ES-I3 (cell line): Measurements from ENCODE around the gene NEURL4.
"Not testable (repeated sequence)": the region's sequence is repeated elsewhere in the genome, so short reads cannot be mapped to it uniquely, and the experiment has no call there.

Experiments used
- H3K36me3 ChIP-seq: 2 replicates; pipeline ENCODE4 v1.6.1; 2013; ENCODE audit warnings: mild to moderate bottlenecking, low read length, control low read depth, moderate library complexity; ENCODE audit not compliant: insufficient read depth
- H3K4me1 ChIP-seq: 2 replicates; pipeline ENCODE4 v1.6.1; 2013; ENCODE audit warnings: mild to moderate bottlenecking, control low read depth, low read length; ENCODE audit not compliant: insufficient read depth
- H3K9ac ChIP-seq: 2 replicates; pipeline ENCODE4 v1.6.1; 2013; ENCODE audit warnings: low read depth, mild to moderate bottlenecking, low read length, moderate library complexity
- H3K9me3 ChIP-seq: 2 replicates; pipeline ENCODE4 v1.6.1; 2013; ENCODE audit warnings: mild to moderate bottlenecking, low read length, moderate library complexity; ENCODE audit not compliant: control insufficient read depth, insufficient read depth

The NEURL4 gene

GRCh38 chr17:7354262-7354843 lies 25.2 kb upstream of the NEURL4 start:
- H3K9me3 ChIP-seq: no peaks in the 10 kb centered on the region
- H3K4me1 ChIP-seq: peaks cover 3% of the 10 kb centered on the region; the same call in 1 of the 2 replicates
- H3K36me3 ChIP-seq: no peaks in the 10 kb centered on the region
- no peak overlapping the region for H3K9ac ChIP-seq

DNA sequence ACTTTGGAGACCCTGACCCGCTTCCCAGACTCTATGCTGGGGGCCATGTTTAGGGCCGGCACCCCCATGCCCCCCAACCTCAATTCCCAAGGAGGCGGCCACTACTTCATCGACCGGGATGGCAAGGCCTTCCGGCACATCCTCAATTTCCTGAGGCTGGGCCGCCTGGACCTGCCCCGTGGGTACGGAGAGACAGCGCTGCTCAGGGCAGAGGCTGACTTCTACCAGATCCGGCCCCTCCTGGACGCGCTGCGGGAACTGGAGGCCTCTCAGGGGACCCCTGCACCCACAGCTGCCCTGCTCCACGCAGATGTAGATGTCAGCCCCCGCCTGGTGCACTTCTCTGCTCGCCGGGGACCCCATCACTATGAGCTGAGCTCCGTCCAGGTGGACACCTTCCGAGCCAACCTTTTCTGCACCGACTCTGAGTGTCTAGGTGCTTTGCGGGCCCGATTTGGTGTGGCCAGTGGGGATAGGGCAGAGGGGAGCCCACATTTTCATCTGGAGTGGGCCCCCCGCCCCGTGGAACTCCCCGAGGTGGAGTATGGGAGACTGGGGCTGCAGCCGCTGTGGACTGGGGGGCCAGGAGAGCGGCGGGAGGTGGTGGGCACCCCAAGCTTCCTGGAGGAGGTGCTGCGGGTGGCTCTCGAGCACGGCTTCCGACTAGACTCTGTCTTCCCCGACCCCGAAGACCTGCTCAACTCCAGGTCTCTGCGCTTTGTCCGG lies 23.9 kb upstream of the NEURL4 start:
- Histone ChIP-seq H3K4me1 (peaks cover 3% of the 10 kb centered on the region; the same call in 1 of the 2 replicates), H3K36me3 (no peaks in the 10 kb centered on the region), H3K9ac (no peak overlapping the region), H3K9me3 (no peaks in the 10 kb centered on the region)

- Histone ChIP-seq H3K9me3 (no peaks in the 10 kb centered on the region), H3K9ac (peak overlapping the region; percentile 86), H3K4me1 (peaks cover 3% of the 10 kb centered on the region; the same call in 1 of the 2 replicates), H3K36me3 (no peaks in the 10 kb centered on the region)
Observed at GRCh38 chr17:7352503-7352889, 23.4 kb upstream of the NEURL4 start.

DNA sequence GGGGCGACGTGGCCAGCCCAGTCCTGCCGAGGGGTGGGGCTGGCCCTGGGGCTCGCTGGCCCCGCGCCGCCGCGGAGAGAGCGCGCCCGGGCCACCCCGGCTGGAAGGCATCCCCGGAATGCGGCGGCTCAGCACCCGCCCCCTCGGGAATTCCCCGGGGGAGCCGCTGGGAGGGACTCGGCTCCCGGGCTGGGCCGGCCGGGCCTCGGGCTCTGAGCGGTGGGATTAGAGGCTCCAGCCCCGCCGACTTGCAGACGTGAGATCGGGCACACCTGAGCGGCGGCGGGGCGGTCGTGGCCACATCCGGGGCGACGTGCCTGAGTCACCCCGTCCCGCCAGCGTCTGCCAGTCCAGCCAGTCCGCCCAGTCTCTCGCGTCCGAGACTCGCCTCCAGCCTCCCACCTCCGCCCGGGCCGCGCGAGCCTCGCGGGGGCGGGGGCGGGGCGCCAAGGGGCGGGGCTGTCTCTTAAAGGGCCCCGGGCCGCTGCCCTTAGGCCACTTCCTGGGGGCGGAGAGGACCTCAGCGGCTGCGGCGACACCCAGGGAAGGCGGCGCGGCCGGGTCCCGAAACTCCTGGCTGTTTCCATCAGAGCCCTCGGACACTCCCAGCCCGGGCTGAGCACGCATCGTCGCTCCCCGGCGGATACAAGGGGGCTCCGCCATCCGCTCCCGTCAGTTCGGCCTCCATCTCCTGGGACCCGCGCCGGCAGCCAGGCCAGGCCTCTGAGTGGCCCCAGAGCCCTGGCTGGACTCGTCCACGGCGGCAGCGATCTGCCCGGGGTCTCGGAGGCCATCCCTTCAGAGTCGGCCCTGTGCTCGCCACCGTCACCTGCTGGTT lies 22.7 kb upstream of the NEURL4 start, which contains the start of gene KCTD11:
Gene KCTD11 (plus strand): TSS at position 498 of the 838 bp plus-strand sequence.
- H3K9me3 ChIP-seq: no peaks in the 10 kb centered on the region
- no peaks in the 10 kb centered on the region for H3K36me3 ChIP-seq
- peaks cover 3% of the 10 kb centered on the region; the same call in 1 of the 2 replicates for H3K4me1 ChIP-seq
- peak within 1 kb of the TSS; percentile 86 for H3K9ac ChIP-seq

GRCh38 chr17:7348478-7349242 lies 19.5 kb upstream of the NEURL4 start:
- H3K9ac ChIP-seq: no peak overlapping the region
- H3K9me3 ChIP-seq: no peaks in the 10 kb centered on the region
- peaks cover 3% of the 10 kb centered on the region; the same call in 1 of the 2 replicates for H3K4me1 ChIP-seq
- no peaks in the 10 kb centered on the region for H3K36me3 ChIP-seq

GRCh38 chr17:7347630-7348477 lies 18.7 kb upstream of the NEURL4 start:
- Histone ChIP-seq H3K4me1 (peaks cover 3% of the 10 kb centered on the region; the same call in 1 of the 2 replicates), H3K9ac (no peak overlapping the region), H3K9me3 (no peaks in the 10 kb centered on the region), H3K36me3 (no peaks in the 10 kb centered on the region)

DNA sequence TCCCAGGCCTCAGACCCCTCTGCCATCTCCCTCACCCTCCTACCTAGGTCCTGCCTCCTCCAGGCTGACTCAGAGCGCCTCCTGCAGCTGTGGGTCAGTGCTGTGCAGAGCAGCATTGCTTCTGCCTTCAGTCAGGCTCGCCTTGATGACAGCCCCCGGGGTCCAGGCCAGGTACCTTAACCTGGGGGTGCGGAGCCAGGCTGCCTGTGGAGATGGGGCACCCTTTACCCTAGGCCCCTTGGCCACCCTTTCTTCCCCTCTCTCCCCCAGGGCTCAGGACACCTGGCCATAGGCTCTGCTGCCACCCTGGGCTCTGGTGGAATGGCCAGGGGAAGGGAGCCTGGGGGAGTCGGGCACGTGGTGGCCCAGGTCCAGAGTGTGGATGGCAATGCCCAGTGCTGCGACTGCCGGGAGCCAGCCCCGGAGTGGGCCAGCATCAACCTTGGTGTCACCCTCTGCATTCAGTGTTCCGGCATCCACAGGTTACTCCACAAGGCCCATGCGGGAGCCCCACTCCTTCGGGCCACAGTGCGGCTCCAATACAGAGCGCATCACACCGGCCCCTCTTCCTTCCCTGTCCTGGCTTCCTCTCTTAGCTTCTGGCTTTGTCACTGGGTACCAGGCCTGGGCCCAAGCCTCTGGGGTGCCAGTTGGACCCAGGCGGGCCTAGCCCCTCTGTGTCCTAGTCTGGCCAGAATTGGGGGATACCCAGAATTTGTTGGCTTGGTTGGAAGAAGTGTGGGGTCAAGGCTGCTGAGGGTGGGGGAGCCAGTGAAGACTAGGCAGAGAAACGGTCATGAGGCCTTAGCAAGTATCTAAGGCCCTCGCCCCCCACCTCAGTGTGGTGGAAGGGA lies 17.9 kb upstream of the NEURL4 start:
- peaks cover 3% of the 10 kb centered on the region; the same call in 1 of the 2 replicates for H3K4me1 ChIP-seq
- H3K9me3 ChIP-seq: no peaks in the 10 kb centered on the region
- H3K36me3 ChIP-seq: no peaks in the 10 kb centered on the region
- no peak overlapping the region for H3K9ac ChIP-seq

DNA sequence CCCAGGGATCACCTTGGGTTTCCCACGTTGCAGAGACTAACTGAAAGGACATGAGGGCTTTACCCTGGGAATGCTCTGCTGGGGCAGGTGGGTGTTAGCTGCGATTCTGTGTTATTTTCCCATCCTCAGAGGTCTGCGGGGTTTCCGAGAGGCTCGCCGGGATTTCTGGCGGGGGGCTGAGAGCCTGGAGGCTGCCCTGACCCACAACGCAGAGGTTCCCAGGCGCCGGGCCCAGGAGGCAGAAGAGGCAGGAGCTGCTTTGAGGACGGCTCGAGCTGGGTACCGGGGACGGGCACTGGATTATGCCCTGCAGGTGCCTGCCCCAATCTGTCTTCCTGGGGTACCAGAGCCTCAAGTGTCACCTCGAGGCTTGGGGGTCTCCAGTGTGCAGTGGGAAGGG lies 14.1 kb upstream of the NEURL4 start:
- Histone ChIP-seq H3K36me3 (no peaks in the 10 kb centered on the region), H3K9ac (no peak overlapping the region), H3K4me1 (no peaks in the 10 kb centered on the region), H3K9me3 (no peaks in the 10 kb centered on the region)

GRCh38 chr17:7341842-7342241 lies 12.7 kb upstream of the NEURL4 start:
- Histone ChIP-seq H3K9me3 (no peaks in the 10 kb centered on the region), H3K36me3 (no peaks in the 10 kb centered on the region), H3K9ac (no peak overlapping the region), H3K4me1 (peaks cover 6% of the 10 kb centered on the region; the same call in 1 of the 2 replicates)

GRCh38 chr17:7340179-7340578 lies 11.0 kb upstream of the NEURL4 start:
- Histone ChIP-seq H3K9me3 (no peaks in the 10 kb centered on the region), H3K4me1 (peaks cover 6% of the 10 kb centered on the region; the same call in 1 of the 2 replicates), H3K36me3 (no peaks in the 10 kb centered on the region), H3K9ac (no peak overlapping the region)

DNA sequence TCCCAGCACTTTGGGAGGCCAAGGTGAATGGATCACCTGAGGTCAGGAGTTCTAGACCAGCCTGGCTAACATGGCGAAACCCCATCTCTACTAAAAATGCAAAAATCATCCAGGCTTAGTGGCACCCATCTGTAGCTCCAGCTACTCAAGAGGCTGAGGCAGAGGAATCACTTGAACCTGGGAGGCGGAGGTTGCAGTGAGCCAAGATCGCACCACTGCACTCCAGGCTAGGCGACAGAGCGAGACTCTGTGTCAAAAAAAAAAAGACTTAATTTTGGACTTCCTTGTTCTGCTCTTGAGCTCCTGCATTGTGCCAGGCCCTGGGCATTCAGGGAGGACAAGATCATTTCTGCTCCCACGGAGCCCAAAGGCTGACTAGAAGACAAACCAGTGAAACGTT lies 8.5 kb upstream of the NEURL4 start:
- H3K9me3 ChIP-seq, H3K36me3 ChIP-seq, H3K4me1 ChIP-seq, H3K9ac ChIP-seq: not testable (repeated sequence)

DNA sequence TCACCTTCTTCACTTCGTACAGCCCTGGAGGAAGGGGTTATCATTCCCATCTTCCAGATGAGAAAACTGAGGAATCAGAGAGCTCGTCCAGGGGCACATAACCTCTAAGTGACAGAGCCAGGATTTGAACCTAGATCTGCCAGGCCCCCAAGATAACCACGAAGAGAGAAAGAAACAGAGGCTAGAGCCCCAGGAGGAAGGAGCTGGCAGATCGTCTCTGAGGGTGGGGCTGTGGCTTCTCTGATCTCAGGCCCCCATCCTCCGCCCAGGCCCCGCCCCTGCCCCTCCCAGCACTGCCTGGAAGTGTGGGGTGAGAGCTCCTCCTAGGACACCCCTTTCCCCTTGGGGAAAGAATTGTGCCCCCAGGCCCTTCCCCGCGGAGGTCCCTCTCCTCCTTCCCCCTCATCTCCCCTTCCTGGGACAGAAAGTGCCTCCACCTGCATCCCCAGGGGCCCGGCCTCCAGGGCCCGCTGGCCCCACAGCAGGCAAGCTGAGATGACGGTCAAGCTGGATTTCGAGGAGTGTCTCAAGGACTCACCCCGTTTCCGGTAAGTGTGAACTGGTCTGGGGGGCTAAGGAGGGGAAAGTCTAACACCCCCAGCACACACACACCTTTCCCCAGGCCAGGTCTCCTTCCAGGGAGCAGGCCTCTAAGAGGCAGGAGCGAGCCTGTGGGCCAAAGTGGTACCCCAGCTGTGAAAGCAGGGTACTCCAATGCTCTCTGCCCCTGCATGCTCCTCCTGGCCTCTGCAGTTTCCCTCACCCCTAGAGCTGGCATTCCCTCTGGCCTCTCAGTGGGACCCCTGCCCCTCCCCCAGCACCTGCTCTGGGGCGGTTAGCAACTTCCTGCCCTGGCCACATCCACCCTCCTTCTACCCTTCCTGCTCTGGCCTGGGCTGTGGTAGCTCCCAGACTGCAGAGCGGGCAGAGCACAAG lies 7.4 kb upstream of the NEURL4 start, which contains the start of gene ACAP1:
Gene ACAP1 (plus strand): TSS at position 290 of the 936 bp plus-strand sequence. CDS start 206 bp downstream, at position 496.
- H3K4me1 ChIP-seq: peaks cover 6% of the 10 kb centered on the region; the same call in 1 of the 2 replicates
- no peaks in the 10 kb centered on the region for H3K9me3 ChIP-seq
- peak within 1 kb of the TSS; percentile 67 for H3K9ac ChIP-seq
- H3K36me3 ChIP-seq: no peaks in the 10 kb centered on the region
